SHP77 (cell line): Measurements from ENCODE around the gene MINAR1.
"Not testable (repeated sequence)": the region's sequence is repeated elsewhere in the genome, so short reads cannot be mapped to it uniquely, and the experiment has no call there.

Experiments
- DNase-seq, 2 experiments: peaks; one replicate each; lab custom pipeline; 2025; lab: John Stamatoyannopoulos, UW

The MINAR1 gene, protein sequence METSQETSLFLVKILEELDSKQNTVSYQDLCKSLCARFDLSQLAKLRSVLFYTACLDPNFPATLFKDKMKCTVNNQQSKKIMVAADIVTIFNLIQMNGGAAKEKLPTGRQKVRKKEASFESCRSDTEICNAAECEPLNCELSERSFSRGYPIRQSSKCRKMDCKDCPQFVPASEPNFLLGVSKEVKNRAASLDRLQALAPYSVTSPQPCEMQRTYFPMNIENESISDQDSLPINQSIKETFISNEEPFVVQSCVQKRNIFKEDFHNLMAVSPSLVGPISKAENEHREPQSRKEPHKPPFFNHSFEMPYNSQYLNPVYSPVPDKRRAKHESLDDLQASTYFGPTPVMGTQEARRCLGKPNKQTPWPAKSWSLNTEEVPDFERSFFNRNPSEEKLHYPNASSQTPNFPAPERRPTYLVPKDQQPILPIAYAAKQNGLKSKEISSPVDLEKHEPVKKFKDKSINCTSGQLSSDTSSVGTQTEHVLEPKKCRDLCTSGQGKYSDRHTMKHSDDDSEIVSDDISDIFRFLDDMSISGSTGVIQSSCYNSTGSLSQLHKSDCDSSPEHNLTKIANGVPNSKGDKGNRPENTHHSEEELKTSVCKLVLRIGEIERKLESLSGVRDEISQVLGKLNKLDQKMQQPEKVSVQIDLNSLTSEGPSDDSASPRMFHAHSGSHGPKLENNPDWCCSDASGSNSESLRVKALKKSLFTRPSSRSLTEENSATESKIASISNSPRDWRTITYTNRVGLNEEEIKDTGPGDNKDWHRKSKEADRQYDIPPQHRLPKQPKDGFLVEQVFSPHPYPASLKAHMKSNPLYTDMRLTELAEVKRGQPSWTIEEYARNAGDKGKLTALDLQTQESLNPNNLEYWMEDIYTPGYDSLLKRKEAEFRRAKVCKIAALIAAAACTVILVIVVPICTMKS

DNA sequence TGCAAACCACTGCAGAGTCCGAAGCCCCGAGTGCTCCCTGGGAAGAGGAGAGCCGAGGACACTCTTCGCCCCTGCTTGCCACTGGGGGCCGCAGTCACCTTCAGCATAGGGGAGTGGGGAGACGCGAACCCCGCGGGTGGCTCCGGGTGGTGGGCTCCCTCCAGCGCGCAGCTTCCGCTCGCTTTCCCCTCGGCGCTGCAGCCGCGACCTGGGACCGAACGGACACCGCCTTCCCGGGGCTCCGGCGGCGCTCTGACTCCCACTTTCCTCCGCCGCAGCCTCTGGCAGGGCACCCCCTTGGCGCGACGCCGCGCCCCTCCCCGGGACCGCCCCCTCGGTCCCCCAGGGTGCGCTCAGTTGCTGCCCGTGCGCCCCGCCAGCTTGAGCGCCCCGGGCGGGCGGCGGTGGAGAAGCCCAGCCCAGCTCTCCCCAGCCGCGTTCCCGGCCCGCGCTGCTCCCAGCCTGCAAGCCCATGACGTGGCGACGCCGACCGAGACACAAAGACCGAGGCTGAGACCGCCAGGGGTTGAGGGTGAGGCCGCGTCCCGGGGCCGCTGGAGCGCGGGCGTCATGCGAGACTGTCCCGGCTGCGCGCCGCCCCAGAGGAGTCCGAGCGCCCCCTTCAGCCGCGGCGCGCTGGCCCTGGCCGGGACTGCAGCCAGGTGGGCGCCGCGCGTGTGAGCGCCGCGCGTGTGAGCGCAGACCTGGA lies at the start of gene MINAR1:
TSS of gene MINAR1 (plus strand) at position 701 of the 709 bp plus-strand sequence. CDS start 23,812 bp downstream, outside the sequence.
- DNase-seq, result no peak

DNA sequence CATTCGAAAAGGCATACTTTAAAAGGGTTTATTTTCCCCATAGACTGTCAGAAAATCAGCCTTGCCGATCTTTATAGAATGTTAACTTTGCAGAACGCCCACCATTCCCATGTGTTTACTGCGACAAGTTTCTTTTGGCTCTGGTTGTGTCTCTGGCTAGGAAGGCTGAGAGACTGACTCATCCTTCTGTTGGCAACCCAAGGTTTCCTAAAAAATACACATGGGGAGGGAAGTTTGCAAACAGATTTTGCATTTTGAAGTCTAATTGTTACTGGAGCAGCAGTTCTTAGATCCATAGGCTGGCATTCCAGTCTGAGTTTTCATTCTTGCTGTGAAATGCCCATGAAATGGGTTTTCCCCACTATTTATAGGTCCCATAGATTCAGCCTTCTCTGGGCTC lies 37.9 kb upstream of the MINAR1 start:
- no peak for DNase-seq

DNA sequence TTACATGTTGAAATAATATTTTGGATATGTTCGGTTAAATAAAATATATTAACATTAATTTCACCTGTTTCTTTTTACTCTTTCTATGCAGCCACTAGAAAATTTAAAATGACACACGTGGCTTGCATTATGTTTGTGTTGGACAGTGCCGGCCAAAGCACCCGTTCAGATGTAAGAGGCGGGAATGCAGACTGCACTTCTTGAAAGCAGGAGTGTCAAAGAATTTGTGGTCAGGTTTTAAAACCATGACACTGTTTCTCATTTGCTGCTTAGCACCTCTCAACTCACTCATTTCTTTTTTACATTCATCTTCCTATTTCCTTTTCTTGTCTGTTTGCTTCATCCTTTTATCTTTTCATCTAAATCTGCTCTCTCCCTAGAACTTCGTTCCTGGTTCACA lies 35.3 kb upstream of the MINAR1 start:
- DNase-seq, result no peak

DNA sequence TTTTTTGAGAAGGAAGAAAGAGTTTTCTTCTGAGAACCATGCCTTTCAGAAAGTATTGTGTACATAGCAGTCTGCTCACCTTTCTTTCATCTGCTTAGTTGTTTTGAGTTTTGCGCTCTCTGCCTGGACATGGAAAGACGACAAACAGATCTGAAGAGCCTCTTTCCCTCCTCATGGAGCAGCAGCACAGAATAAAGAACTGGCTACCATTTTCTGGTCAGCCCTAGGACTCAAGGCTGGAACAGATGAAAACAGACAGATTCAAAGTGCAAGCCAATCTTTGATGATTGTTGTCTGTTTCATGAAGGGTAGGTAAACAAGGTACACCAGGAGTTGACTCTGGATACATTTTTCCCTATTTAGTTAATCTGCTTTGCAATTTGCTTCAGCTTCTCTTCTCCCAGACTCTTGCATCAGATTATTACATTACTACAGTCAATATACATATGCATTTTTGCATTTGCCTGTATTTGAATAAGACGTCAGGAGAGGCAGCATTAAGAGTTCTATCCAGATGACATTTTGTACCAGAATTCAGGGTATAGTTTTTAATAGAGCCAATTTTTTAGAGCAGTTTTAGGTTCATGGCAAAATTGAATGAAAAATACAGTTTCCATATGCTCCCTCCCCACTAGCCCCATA lies 34.7 kb upstream of the MINAR1 start:
- no peak for DNase-seq

DNA sequence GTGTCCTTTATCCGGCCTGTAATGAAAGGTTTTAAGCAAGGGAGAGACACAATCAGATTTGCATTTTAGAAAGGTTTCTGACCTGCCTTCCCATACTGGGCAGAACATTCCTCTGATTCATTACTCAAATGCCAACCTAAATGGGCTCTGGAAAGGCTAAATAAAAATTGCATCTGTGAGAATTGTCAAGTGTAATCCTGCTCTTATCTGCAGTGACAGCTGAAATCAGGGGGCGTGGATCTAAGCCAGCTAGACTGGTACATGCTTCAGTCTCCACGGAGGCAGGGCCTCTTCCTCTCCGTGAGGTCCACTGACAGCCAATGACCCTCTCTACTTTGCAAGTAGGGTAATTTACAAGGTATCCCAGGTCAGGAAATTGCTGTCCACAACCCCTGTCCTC lies 32.5 kb upstream of the MINAR1 start:
- DNase-seq, result no peak

DNA sequence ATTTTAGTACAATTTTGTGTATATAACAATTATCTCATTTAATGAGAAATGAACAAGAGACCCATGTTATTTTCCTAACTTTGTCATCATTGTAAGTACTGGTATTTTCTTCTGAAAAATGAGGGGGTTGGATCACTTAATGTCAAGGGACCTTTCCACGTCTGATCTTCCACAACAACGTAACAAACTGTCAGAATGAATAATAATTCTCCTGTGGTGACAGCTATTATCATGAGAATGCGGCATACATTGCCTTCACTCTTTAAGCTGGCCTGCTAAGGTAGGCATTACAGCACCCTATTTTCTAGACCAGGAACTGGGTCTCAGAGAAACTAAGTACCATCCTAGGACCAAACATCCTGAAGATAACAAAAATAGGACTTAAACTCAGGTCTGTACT lies 31.5 kb upstream of the MINAR1 start:
- DNase-seq, result no peak

DNA sequence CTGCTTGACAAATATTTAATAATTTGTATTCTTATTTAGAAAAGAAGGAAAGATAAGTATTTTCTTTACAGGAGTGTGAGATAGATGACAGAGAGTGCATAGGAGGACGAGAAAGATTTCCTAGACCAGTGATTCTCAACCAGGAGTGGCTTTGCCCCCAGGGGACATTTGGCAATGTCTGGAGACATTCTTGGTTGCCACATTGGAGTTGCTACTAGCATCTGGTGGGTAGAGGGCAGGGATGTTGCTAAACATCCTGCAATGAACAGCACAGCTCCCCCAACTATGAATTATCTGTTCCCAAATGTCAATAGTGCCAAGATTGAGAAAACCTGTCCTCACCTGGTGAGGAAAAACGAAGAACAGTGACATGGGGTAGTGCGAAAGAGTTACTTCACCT lies 30.8 kb upstream of the MINAR1 start:
- no peak for DNase-seq

DNA sequence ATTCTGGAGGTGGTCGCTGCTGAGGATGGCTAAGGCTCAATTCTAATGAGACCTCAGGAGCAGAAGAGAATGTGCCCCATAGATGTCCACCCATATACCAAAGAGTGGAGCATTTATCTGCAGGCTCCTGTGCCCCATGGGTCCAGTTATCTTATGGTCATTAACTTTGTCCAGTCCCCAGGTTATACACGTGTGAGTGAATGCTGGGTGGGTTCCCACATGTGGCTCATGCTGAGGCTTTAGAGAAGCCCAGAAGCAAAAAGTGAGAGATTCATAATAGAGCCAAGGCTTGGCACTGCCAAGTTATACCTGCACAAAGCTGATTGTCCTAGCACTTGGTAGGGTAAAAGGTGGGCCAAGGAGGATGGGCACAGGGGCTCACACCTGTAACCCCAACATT lies 30.0 kb upstream of the MINAR1 start:
- DNase-seq, result no peak

DNA sequence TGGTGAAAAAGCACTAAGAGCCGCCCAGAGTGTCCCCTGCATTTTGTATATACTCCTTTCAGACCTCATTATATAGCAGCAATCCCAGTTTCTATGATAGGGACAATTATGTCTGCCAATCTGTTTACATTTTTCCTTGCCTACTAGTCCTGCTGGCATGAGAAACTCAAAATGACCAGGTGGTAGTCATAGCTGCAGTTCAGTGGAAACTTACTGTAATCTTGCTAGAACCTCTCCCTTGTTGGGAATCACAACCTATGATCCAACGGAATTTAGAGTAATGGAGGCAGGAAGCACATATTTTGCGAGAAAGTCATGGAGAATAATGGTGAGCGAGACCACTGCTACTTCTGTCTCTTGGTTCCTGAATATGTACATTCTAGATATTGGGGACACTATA lies 28.6 kb upstream of the MINAR1 start:
- no peak for DNase-seq

DNA sequence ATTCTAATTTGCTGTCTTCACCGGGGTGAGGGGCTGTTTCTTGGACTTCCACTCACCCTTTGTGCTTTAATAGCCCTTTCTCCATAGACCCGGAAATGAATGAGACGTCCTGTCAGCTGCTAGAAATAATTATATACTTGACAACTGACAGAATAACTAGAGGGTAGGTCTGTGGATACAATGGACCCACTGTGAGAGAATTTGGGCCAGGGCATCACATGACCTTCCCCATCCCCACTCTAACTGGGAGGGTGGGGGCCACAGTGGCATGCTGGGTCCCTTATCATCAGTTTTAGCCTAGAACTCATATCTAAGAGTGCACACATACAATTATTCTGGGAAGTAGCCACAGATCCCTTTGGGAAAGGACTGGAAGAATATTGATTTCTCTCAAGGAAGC lies 25.9 kb upstream of the MINAR1 start:
- no peak for DNase-seq

DNA sequence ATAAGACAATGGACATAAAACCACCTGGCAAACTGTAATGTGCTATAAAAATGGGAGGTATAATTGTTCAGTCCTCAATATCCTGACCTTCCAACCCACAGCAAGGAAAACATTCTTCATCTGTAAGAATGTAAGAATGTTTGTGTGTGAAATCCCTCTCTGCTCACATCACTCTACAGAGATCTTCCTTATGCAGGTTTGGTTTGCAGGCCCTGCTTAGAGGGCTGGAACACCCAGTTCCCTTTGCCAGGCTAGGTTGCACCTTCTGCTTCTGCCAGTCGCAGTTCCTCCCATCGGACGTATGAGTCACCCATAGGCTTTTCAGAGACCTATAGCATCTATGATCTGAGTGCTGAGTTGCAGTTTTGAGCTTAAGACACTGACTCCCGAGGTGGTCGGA lies 24.1 kb upstream of the MINAR1 start:
- no peak for DNase-seq

DNA sequence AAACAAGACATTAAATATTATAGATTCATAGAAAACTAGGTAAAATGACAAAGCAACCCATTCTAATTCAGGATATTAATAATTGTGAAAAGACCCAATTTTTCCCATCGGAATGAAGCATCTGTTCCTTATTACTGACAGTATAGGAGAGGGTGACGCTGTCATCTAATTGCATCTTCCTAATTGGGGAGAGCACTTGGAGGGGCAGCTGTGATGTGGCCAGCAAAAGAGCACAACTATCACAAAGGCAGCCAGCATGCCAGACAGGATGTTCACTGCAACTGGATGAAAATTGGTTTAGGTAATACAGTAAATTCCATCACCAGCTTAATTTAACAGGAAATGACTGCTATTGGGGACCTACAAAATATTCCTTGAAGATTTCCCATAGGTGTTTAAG lies 21.9 kb upstream of the MINAR1 start:
- DNase-seq, result no peak

DNA sequence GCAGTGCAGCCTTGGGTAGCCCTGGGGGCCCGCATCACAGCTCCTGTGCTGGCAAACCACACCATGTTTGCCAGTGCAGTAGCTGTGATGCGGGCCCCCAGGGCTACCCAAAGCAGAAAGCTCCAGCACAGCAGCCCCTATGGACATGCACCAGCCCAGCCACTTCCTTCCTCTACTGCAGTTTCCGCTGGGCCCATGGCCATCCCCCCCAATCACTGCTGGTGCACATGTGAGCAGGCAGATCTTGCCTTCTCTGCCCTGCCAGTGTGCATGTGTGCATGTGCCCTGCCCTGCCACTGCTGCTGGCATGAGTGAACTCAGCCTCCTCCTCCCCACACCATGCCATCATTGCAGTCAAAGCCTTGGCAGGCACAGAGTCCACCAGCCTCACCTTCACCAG lies 20.1 kb upstream of the MINAR1 start:
- no peak for DNase-seq

DNA sequence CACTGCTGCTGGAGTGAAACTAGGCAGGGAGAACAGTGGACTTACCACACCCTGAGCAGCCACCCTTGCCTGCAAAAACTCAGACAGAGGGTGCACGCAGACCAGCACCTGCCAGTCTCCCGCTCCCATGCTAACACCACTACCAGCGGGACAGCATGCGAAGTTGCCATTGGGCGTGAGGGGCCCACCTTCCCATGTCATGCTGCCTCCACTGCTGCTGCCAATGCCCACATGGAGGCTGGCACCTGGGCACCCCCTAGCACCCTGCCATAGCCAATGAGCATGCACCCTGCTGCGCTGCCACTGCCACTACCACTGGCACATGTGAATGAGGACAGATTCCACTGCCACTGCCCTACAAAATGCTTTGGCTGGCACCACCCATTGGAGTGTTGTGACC lies 19.7 kb upstream of the MINAR1 start:
- no peak for DNase-seq

DNA sequence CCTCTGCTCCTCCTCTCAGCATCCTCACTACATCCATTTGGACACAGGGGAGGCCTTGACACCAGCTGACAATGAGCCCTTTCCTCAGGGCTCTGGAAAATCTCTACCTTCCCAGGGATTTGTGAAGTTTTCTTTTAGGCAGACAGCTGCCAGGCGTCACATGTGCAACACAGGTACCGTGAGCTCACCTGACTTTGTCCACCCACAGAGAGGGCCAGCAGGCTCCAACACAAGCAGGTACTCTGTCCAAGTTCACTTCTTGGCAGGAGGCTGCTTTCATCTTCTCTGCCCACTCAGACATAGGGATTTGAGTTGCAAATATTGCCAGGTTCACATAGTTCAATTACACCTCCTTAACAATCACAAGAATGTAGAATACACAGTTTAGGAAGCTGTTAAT lies 15.3 kb upstream of the MINAR1 start:
- DNase-seq, result no peak

DNA sequence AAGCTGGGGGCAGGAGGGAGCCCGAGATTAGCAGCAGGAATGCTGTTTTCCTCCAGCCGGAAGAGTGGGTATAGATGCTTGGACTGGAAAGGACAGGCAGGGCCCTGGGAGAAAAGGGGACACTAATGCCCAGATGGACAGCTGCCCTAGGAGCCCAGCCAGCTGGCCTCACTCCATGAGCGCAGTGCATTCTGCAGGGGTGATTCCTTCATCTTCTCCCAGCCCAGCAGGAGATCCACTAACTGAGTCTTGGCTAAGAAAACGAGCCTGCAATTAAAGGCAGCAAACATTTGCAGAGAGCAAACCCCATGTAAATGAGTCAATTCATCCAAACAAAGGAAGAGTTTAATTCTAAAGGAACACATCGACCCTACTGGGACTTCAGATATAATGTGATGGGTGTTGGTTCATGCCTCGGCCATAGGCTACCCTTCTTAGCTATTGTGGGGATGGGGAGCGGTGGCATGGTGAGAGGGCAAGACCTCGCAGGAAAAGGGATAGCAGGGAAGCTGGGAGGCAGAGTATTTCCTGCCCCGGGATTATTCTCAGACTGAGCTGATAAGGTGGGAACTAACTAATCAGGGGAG lies 13.3 kb upstream of the MINAR1 start:
- DNase-seq, result no peak

DNA sequence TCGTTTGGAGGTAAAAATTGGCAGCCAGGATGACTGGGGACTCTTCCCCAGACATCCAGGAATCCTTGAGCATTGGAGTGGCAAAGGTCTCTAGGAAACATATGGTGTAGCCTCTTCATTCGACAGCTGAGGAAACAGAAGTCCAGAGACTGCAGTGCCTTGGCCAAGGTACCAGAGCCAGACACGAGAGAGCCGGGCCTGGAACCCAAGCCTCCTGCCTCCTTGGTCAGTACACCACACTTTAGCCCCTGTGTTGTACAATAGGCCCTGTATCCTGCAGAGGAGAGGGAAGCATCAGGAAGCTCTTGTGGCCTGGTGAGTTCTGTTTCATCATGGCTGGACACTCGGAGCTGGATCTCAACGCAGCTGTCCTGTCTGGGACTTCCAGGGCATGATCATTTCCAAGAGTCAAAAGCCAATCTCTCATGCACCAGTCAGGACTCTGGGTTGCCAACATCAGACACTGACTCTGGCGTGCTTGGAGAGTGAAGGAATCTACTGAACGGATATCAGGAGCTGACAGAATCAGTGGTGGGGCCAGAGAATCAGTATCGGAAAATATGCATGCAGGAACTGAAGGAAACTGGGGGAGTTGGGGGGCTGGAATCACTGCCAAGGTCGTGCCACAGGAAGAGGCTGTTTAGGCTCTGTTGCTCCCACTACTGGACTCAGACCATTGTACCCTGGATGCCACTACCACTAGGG lies 6.4 kb upstream of the MINAR1 start:
- DNase-seq, result no peak

DNA sequence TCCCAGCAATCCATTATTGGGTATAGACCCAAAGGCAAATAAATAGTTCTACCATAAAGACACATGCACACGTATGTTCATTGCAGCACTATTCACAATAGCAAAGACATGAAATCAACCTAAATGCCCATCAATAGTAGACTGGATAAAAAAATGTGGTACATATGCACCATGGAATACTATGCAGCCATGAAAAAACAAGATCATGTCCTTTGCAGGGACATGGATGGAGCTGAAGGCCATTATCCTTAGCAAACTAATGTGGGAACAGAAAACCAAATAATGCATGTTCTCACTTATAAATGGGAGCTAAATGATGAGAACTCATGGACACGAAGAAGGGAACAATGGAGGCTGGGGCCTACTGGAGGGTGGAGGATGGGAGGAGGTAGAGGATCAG lies 5.2 kb upstream of the MINAR1 start:
- not testable (repeated sequence) for DNase-seq

DNA sequence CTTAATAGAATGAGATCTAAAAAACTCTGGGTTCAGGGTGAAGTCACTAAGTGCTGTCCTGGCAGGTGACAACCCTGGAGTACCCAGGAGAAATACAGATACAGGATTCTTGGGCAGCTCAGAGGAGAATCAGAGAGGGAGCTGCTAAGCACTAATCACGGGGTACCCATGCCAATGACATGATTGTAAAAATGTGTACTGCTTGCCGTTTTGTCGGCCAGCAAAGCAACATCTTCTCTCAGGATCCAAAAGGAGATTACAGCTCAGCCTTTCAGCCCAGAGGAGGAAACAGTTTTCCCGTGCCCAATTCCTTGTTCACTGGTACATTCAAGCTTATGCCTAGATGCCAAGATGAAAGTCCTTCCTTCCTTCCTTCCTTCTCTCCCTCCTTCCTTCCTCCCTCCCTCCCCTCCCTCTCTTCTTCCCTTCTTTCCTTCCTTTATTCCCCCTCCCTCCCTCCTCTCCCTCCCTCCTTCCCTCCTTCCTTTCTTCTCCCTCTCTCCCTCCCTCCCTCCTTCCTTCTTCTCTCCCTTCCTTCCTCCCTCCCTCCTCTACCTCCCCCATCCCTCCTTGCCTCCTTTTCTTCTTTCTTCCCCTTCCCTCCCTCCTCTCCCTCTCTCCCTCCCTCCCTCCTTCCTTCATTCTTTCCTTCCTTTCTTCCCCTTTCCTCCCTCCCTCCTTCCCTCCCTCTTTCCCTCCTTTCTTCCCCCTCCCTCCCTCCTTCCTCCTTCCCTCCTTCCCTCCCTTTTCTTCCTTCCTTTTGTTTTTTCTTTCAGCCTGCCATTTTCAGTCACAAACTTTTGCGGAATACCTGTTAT lies 4.1 kb upstream of the MINAR1 start:
- no peak for DNase-seq
